GM18858 (cell line): Measurements from ENCODE around the gene SEZ6.

Experiments
- ATAC-seq: cut with Tn5 transposase; IDR thresholded peaks from one replicate; pipeline ENCODE4 v1.9.1; 2021; ENCODE audit not compliant: unreplicated experiment

The SEZ6 gene

GRCh38 chr17:29005936-29006511 is at the start of gene SEZ6:
SEZ6 (minus strand) TSS chr17:29006033; CDS start chr17:29005869, 164 bp downstream.
- no peak for ATAC-seq

- no peak for ATAC-seq
These were observed 49.0 kb upstream of the SEZ6 start for GRCh38 chr17:29054835-29055234.

- ATAC-seq: no peak
These were observed 45.9 kb upstream of the SEZ6 start for GRCh38 chr17:29051731-29052130.

- no peak for ATAC-seq
These were observed 45.4 kb upstream of the SEZ6 start for GRCh38 chr17:29051194-29051593.

GRCh38 chr17:29050176-29050575 is 44.3 kb upstream of the SEZ6 start:
- ATAC-seq: no peak

- ATAC-seq: no peak
These were observed 43.8 kb upstream of the SEZ6 start for GRCh38 chr17:29049541-29050145.

GRCh38 chr17:29048440-29049368 is 42.9 kb upstream of the SEZ6 start:
- ATAC-seq: no peak

- no peak for ATAC-seq
These were observed 40.6 kb upstream of the SEZ6 start for GRCh38 chr17:29046473-29046839.

GRCh38 chr17:29045734-29046472 is 40.1 kb upstream of the SEZ6 start:
- no peak for ATAC-seq

GRCh38 chr17:29045026-29045425 is 39.2 kb upstream of the SEZ6 start:
- ATAC-seq: no peak

- no peak for ATAC-seq
These were observed 37.8 kb upstream of the SEZ6 start for GRCh38 chr17:29043539-29044145.

GRCh38 chr17:29042679-29043538 is 37.1 kb upstream of the SEZ6 start, which contains the start of gene PIPOX:
PIPOX (plus strand) TSS chr17:29043141; CDS start chr17:29043226, 85 bp downstream.
- ATAC-seq: no peak

- ATAC-seq: no peak
These were observed 36.3 kb upstream of the SEZ6 start for GRCh38 chr17:29042026-29042678.

GRCh38 chr17:29041571-29041970 is 35.7 kb upstream of the SEZ6 start:
- ATAC-seq: no peak

- ATAC-seq: no peak
These were observed 35.3 kb upstream of the SEZ6 start for GRCh38 chr17:29041091-29041490.

GRCh38 chr17:29039764-29040598 is 34.1 kb upstream of the SEZ6 start:
- no peak for ATAC-seq

GRCh38 chr17:29038085-29038795 is 32.4 kb upstream of the SEZ6 start:
- no peak for ATAC-seq

GRCh38 chr17:29037739-29038084 is 31.9 kb upstream of the SEZ6 start:
- no peak for ATAC-seq
